H1 (cell line): ENCODE data around the gene TBCEL. TPM values are rescaled to one million over a fixed set of nuclear protein-coding genes. Genes with fewer than 3 reads are reported as not detected.

Experiments used
- CTCF ChIA-PET: fragments of 300-600 bp; sonication (Branson Sonifier 250); formaldehyde crosslinking; loops from one replicate; lab custom pipeline; 2021; ENCODE audit not compliant: partially characterized antibody; lab: Charles Lee
- POLR2A ChIA-PET: fragments of 300-600 bp; sonication (Branson Sonifier 250); formaldehyde crosslinking; loops from one replicate; lab custom pipeline; 2021; ENCODE audit warnings: inconsistent platforms; ENCODE audit not compliant: partially characterized antibody; lab: Charles Lee
- DNase-seq, 2 experiments: peaks; one replicate each; pipeline versions ENCODE4 v3.0.0 to v3.0.0-alpha.2; 2010 to 2022; ENCODE audit warnings: low spot score in 2 of 2, low read depth in 1 of 2, mixed read lengths in 1 of 2
- FAIRE-seq: peaks from 2 replicates; lab custom pipeline; 2011; peaks lifted over from hg19 to GRCh38; lab: Jason Lieb, UNC
- H2AFZ ChIP-seq: 2 replicates; pipeline ENCODE4 v1.8.1; 2012; ENCODE audit warnings: low read length, inconsistent platforms
- H2AK5ac ChIP-seq: 2 replicates; pipeline ENCODE4 v1.6.1; 2013; ENCODE audit warnings: low read depth, low read length
- H2BK120ac ChIP-seq: replicated peaks from 2 replicates; pipeline ENCODE3; 2013; ENCODE audit warnings: low read depth, low read length, inconsistent platforms
- H2BK12ac ChIP-seq: 2 replicates; pipeline ENCODE4 v1.6.1; 2013; ENCODE audit warnings: low read depth, low read length
- H2BK15ac ChIP-seq: 2 replicates; pipeline ENCODE4 v1.6.1; 2013; ENCODE audit warnings: low read length
- H2BK20ac ChIP-seq: 2 replicates; pipeline ENCODE4 v1.6.1; 2013; ENCODE audit warnings: low read length
- H2BK5ac ChIP-seq: 2 replicates; pipeline ENCODE4 v1.6.1; 2013; ENCODE audit warnings: low read depth, low read length
- H3K14ac ChIP-seq: 2 replicates; pipeline ENCODE4 v1.6.1; 2013; ENCODE audit warnings: inconsistent platforms; ENCODE audit not compliant: insufficient read length
- H3K18ac ChIP-seq: 2 replicates; pipeline ENCODE4 v1.6.1; 2013; ENCODE audit warnings: low read length; ENCODE audit errors: extremely low read depth
- H3K23ac ChIP-seq: 2 replicates; pipeline ENCODE4 v1.6.1; 2013; ENCODE audit warnings: inconsistent platforms; ENCODE audit not compliant: insufficient read length
- H3K23me2 ChIP-seq: 2 replicates; pipeline ENCODE4 v1.6.1; 2013; ENCODE audit warnings: low read depth, low read length
- H3K27ac ChIP-seq: 2 replicates; pipeline ENCODE4 v1.6.1; 2011; ENCODE audit warnings: low read depth, low read length, inconsistent platforms
- H3K27me3 ChIP-seq, 4 experiments: replicated peaks in 1 of 4; 1 replicate in 1 of 4; 2 replicates in 3 of 4; pipeline versions ENCODE4 v1.6.1 to v1.8.1; 2011 to 2013; ENCODE audit warnings: low read length in 3 of 4, mild to moderate bottlenecking in 3 of 4, inconsistent platforms in 2 of 4, mixed read lengths in 2 of 4, moderate library complexity in 1 of 4; ENCODE audit not compliant: control insufficient read depth in 3 of 4, insufficient read depth in 3 of 4; ENCODE audit errors: extremely low read depth in 1 of 4
- H3K36me3 ChIP-seq, 4 experiments: 2 replicates each; pipeline versions ENCODE4 v1.6.1 to v1.8.1; 2011 to 2013; ENCODE audit warnings: mild to moderate bottlenecking in 4 of 4, low read length in 3 of 4, moderate library complexity in 2 of 4, control low read depth in 1 of 4, inconsistent platforms in 1 of 4; ENCODE audit not compliant: insufficient read depth in 4 of 4, control insufficient read depth in 2 of 4
- H3K4ac ChIP-seq: replicated peaks from 2 replicates; pipeline ENCODE3; 2013; ENCODE audit warnings: low read length, low read depth, mixed read lengths, inconsistent platforms; ENCODE audit not compliant: insufficient read length
- H3K4me1 ChIP-seq, 4 experiments: replicated peaks in 1 of 4; 1 replicate in 1 of 4; 2 replicates in 3 of 4; pipeline versions ENCODE4 v1.6.1 to v1.8.1; 2011 to 2013; ENCODE audit warnings: low read length in 3 of 4, inconsistent platforms in 2 of 4, mixed read lengths in 1 of 4; ENCODE audit not compliant: insufficient read depth in 4 of 4, control insufficient read depth in 3 of 4
- H3K4me2 ChIP-seq, 2 experiments: 2 replicates each; pipeline versions ENCODE4 v1.6.1 to v1.8.1; 2011 to 2013; ENCODE audit warnings: low read depth in 2 of 2, low read length in 2 of 2, control low read depth in 1 of 2, inconsistent platforms in 1 of 2, mild to moderate bottlenecking in 1 of 2; ENCODE audit not compliant: insufficient read depth in 1 of 2
- H3K4me3 ChIP-seq, 4 experiments: fragments of 200-600, 300-600 bp in 1 of 4; sonication (generic), shearing (Covaris generic), sonication (Bioruptor Twin) in 1 of 4; 2 replicates each; pipeline versions ENCODE4 v1.5.1 to v1.8.1; 2011 to 2016; ENCODE audit warnings: low read length in 4 of 4, low read depth in 3 of 4, control low read depth in 2 of 4, inconsistent platforms in 2 of 4, mild to moderate bottlenecking in 2 of 4, mixed read lengths in 1 of 4, moderate library complexity in 1 of 4; ENCODE audit not compliant: insufficient read depth in 2 of 4; ENCODE audit errors: extremely low read depth in 1 of 4
- H3K56ac ChIP-seq: replicated peaks from 2 replicates; pipeline ENCODE3; 2013; ENCODE audit warnings: low read depth, mild to moderate bottlenecking, mixed read lengths, low read length, inconsistent platforms; ENCODE audit not compliant: insufficient read length
- H3K79me1 ChIP-seq: 2 replicates; pipeline ENCODE4 v1.6.1; 2013; ENCODE audit warnings: low read depth, low read length, control low read depth
- H3K79me2 ChIP-seq, 2 experiments: 2 replicates each; pipeline versions ENCODE4 v1.6.1 to v1.8.1; 2012 to 2013; ENCODE audit warnings: low read length in 2 of 2, mild to moderate bottlenecking in 2 of 2, inconsistent platforms in 1 of 2; ENCODE audit not compliant: insufficient read depth in 2 of 2, control insufficient read depth in 1 of 2
- H3K9ac ChIP-seq, 4 experiments: replicated peaks in 1 of 4; 1 replicate in 1 of 4; 2 replicates in 3 of 4; pipeline versions ENCODE4 v1.6.1 to v1.8.1; 2011 to 2013; ENCODE audit warnings: low read depth in 3 of 4, low read length in 3 of 4, control low read depth in 2 of 4, mild to moderate bottlenecking in 2 of 4, moderate library complexity in 2 of 4, inconsistent platforms in 1 of 4; ENCODE audit errors: extremely low read depth in 1 of 4
- H3K9me3 ChIP-seq, 2 experiments: 2 replicates each; pipeline versions ENCODE4 v1.6.1 to v1.8.1; 2012 to 2013; ENCODE audit warnings: mild to moderate bottlenecking in 2 of 2, moderate library complexity in 2 of 2, control low read depth in 1 of 2, inconsistent platforms in 1 of 2, low read depth in 1 of 2, low read length in 1 of 2, mixed read lengths in 1 of 2; ENCODE audit not compliant: insufficient read depth in 2 of 2
- H4K20me1 ChIP-seq, 2 experiments: replicated peaks in 1 of 2; 2 replicates each; pipeline versions ENCODE3 to v1.8.1; 2011 to 2013; ENCODE audit warnings: inconsistent platforms in 2 of 2, low read length in 2 of 2, mild to moderate bottlenecking in 1 of 2; ENCODE audit not compliant: insufficient read depth in 2 of 2, control insufficient read depth in 1 of 2
- H4K5ac ChIP-seq: 2 replicates; pipeline ENCODE4 v1.6.1; 2013; ENCODE audit warnings: low read length, low read depth, mixed read lengths, inconsistent platforms; ENCODE audit not compliant: insufficient read length
- H4K8ac ChIP-seq: 2 replicates; pipeline ENCODE4 v1.8.0; 2013; ENCODE audit warnings: mild to moderate bottlenecking, moderate library complexity, low read length, inconsistent platforms; ENCODE audit not compliant: insufficient read depth; ENCODE audit errors: extremely low read depth
- H4K91ac ChIP-seq: replicated peaks from 2 replicates; pipeline ENCODE3; 2013; ENCODE audit warnings: low read length, mixed read lengths, inconsistent platforms; ENCODE audit not compliant: insufficient read length
- BRCA1 ChIP-seq: IDR thresholded peaks from 2 replicates; pipeline ENCODE4 v1.6.1; 2012; ENCODE audit warnings: low read depth, low read length, improper control_type of control experiment
- CHD1 ChIP-seq: IDR thresholded peaks from 2 replicates; pipeline ENCODE4 v1.6.1; 2012; ENCODE audit warnings: low read depth, low read length, improper control_type of control experiment
- GABPA ChIP-seq: IDR thresholded peaks from 2 replicates; pipeline ENCODE4 v1.6.1; 2011; ENCODE audit warnings: mild to moderate bottlenecking, low read length, moderate library complexity, borderline replicate concordance; ENCODE audit not compliant: insufficient read depth
- GTF2F1 ChIP-seq: IDR thresholded peaks from 2 replicates; pipeline ENCODE4 v1.6.1; 2012; ENCODE audit warnings: low read depth, low read length, improper control_type of control experiment, borderline replicate concordance
- NANOG ChIP-seq: IDR thresholded peaks from 2 replicates; pipeline ENCODE4 v1.6.1; 2011; ENCODE audit warnings: low read length, low read depth, mild to moderate bottlenecking, inconsistent platforms; ENCODE audit not compliant: insufficient read depth, poor library complexity, severe bottlenecking
- NRF1 ChIP-seq: IDR thresholded peaks from 2 replicates; pipeline ENCODE4 v1.6.1; 2011; ENCODE audit warnings: mild to moderate bottlenecking, low read depth, low read length, improper control_type of control experiment
- PHF8 ChIP-seq: fragments of 200-600 bp; sonication (generic); conservative IDR thresholded peaks from 2 replicates; pipeline ENCODE4 v1.7.1; 2012; ENCODE audit warnings: low read depth, mild to moderate bottlenecking, inconsistent platforms, low read length, moderate library complexity
- POLR2AphosphoS5 ChIP-seq: IDR thresholded peaks from 2 replicates; pipeline ENCODE4 v1.6.1; 2011; ENCODE audit warnings: low read depth, low read length
- RBBP5 ChIP-seq: IDR thresholded peaks from 2 replicates; pipeline ENCODE4 v1.7.1; 2012; ENCODE audit warnings: low read depth, mild to moderate bottlenecking, inconsistent platforms, low read length, moderate library complexity, borderline replicate concordance
- SP4 ChIP-seq: IDR thresholded peaks from 2 replicates; pipeline ENCODE4 v1.6.1; 2012; ENCODE audit warnings: low read length, inconsistent platforms
- TBP ChIP-seq: IDR thresholded peaks from 2 replicates; pipeline ENCODE4 v1.6.1; 2011; ENCODE audit warnings: low read depth, low read length, improper control_type of control experiment
- USF2 ChIP-seq: IDR thresholded peaks from 2 replicates; pipeline ENCODE4 v1.6.1; 2011; ENCODE audit warnings: low read length, improper control_type of control experiment
- YY1 ChIP-seq: IDR thresholded peaks from 2 replicates; pipeline ENCODE4 v1.6.1; 2011; ENCODE audit warnings: low read depth, mild to moderate bottlenecking, low read length
- ZNF274 ChIP-seq: IDR thresholded peaks from 2 replicates; pipeline ENCODE4 v1.7.0; 2012; ENCODE audit warnings: low read length, borderline replicate concordance; ENCODE audit errors: extremely low read depth
- WGBS, 2 experiments: shearing (Covaris generic) in 1 of 2; methylation state at CpG; one replicate each; pipeline versions ENCODE4 v1.1.6 to v1.1.7; 2013 to 2015; ENCODE audit warnings: low lambda C conversion rate in 2 of 2, mixed read lengths in 2 of 2, inconsistent platforms in 1 of 2, low coverage in 1 of 2, missing lambda C conversion rate in 1 of 2; ENCODE audit not compliant: insufficient replicate concordance in 2 of 2, insufficient coverage in 1 of 2, insufficient read length in 1 of 2; ENCODE audit errors: extremely low coverage in 1 of 2, missing lambda C conversion rate in 1 of 2; 5-methylcytosine and 5-hydroxymethylcytosine counted together
- polyA plus RNA-seq, 7 experiments: library from polyadenylated mRNA; depleted of rRNA in 3 of 7; stranded (reverse) in 5 of 7; unstranded in 2 of 7; fragments of >200 nt in 5 of 7; fragments of 200-250 nt in 2 of 7; gene quantifications; 1 replicate in 5 of 7; 2 replicates in 1 of 7; 4 replicates in 1 of 7; pipeline versions ENCODE4 v1.2.1 to v1.2.3, GENCODE V29; 2011 to 2013; ENCODE audit warnings: missing spikeins in 2 of 7, mixed read lengths in 2 of 7
- total RNA-seq: library from RNA; stranded (reverse); fragmentation: NEBNext Ultra II Directional; extraction: Animal tissue kit (Norgen Biotek cat#: 25700); gene quantifications from 2 replicates; pipeline ENCODE4 v1.2.1, GENCODE V29; 2021

Gene TBCEL
- total and polyA plus RNA-seq, 2 of the 8 experiments (the other 6 are each of a cell fraction or from before 2014, with no cell fraction given), result 3.9 to 16.0 TPM

DNA sequence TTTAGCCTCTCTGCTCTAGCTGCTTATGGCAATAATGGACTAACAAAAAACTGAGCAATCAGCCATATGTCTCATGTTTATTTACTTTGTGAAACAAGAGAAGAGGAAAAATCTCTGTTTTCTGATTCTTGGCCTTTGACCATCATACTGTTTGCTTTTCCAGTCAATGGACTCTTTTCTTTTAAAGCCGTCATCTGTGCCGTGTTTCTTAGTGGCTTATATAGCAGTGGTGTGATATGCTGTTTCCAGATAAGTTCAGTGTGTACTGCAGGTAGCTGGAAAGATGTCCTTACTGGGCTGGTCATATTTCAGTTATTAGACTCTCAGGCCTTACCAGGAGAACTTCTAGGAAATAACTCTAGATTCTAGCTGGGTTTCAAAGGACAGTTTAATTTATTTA, 43.6 kb downstream of the TBCEL start:
- WGBS, 2 experiments, result 93% methylated on average over 2 of the region's 2 CpGs; no CpG with 5 or more reads in 1 of the 2 experiments
- H2AK5ac ChIP-seq, result no peak overlapping the region
- H3K23me2 ChIP-seq, result no peaks in the 10 kb centered on the region
- no peaks in the 10 kb centered on the region for H3K27me3 ChIP-seq
- H4K20me1 ChIP-seq, result no peaks in the 10 kb centered on the region
- H2BK12ac ChIP-seq, result no peak overlapping the region
- DNase-seq (no peak), FAIRE-seq (no peak)
- no peak overlapping the region for H3K4me3 ChIP-seq
- no peak overlapping the region for H2AFZ ChIP-seq
- H2BK15ac ChIP-seq, result no peak overlapping the region
- H3K18ac ChIP-seq, result no peak overlapping the region
- H3K9me3 ChIP-seq, result no peaks in the 10 kb centered on the region
- H4K91ac ChIP-seq, result no peak overlapping the region
- peaks cover 0 to 4% (median 3%) of the 10 kb centered on the region in 4 experiments; a peak in 3 of 7 replicates for H3K4me1 ChIP-seq
- ChIA-PET CTCF (interaction anchor here (0.6 to 1.6 kb wide), 10 partner anchors 10 to 382 kb away, joined by 3 to 8 read pairs (median 4); partner anchors contain the start of gene TECTA), POLR2A (no interaction called here)
- no peak overlapping the region for H4K8ac ChIP-seq
- H3K23ac ChIP-seq, result no peak overlapping the region
- no peak overlapping the region for H3K9ac ChIP-seq
- no peak overlapping the region for H3K56ac ChIP-seq
- no peak overlapping the region for H4K5ac ChIP-seq
- H2BK120ac ChIP-seq, result no peak overlapping the region
- no peak overlapping the region for H2BK5ac ChIP-seq
- H3K36me3 ChIP-seq, result peaks cover 0 to 6% (median 3%) of the 10 kb centered on the region in 4 experiments; a peak in 3 of 8 replicates
- H3K4ac ChIP-seq, result no peak overlapping the region
- no peak overlapping the region for H3K14ac ChIP-seq
- H3K79me2 ChIP-seq, result no peaks in the 10 kb centered on the region
- H2BK20ac ChIP-seq, result no peak overlapping the region
- no peak overlapping the region for H3K27ac ChIP-seq
- no peak overlapping the region for H3K4me2 ChIP-seq
- H3K79me1 ChIP-seq, result no peaks in the 10 kb centered on the region
- no peak for TF ChIP-seq ZNF274
- no peak for TF ChIP-seq NRF1
- no peak for TF ChIP-seq GABPA
- TF ChIP-seq POLR2AphosphoS5, result no peak
- TF ChIP-seq RBBP5, result no peak
- no peak for TF ChIP-seq SP4
- TF ChIP-seq BRCA1, result no peak
- no peak for TF ChIP-seq GTF2F1
- TF ChIP-seq TBP, result no peak
- no peak for TF ChIP-seq PHF8
- TF ChIP-seq USF2, result no peak
- no peak for TF ChIP-seq CHD1
- no peak for TF ChIP-seq YY1
- TF ChIP-seq NANOG, result no peak
